ENCODE data around the gene CRHR2.

The CRHR2 gene

GRCh38 chr7:30617359-30617758, 64.9 kb downstream of the CRHR2 start:
- Histone ChIP-seq H3K4me1 (ENCODE audit: insufficient read depth, insufficient read length) (no peaks in the 10 kb centered on the region), H3K9ac (ENCODE audit: insufficient read length, low read depth) (no peak overlapping the region), H3K4me3 (ENCODE audit: insufficient read length, low read depth) (no peak overlapping the region), H3K27me3 (ENCODE audit: insufficient read depth, insufficient read length) (no peaks in the 10 kb centered on the region), H3K9me3 (ENCODE audit: insufficient read depth, low read length) (no peaks in the 10 kb centered on the region), H3K36me3 (ENCODE audit: insufficient read depth, insufficient read length, low read length) (peaks cover 96% of the 10 kb centered on the region)
- no peak for TF ChIP-seq SUZ12 (IDR thresholded peaks at IDR 0.05; ENCODE audit: extremely low read depth, insufficient read depth, insufficient read length)
- TF ChIP-seq ZNF274 (IDR thresholded peaks at IDR 0.05; ENCODE audit: low read depth, low read length) = no peak
- no peak for TF ChIP-seq YY1 (IDR thresholded peaks at IDR 0.05; ENCODE audit: insufficient read depth, insufficient read length)
- DNase-seq (ENCODE audit: low read depth, low spot score) = no peak

- no peak for TF ChIP-seq ZNF274 (IDR thresholded peaks at IDR 0.05; ENCODE audit: low read depth, low read length)
- no peak for TF ChIP-seq YY1 (IDR thresholded peaks at IDR 0.05; ENCODE audit: insufficient read depth, insufficient read length)
- TF ChIP-seq SUZ12 (IDR thresholded peaks at IDR 0.05; ENCODE audit: extremely low read depth, insufficient read depth, insufficient read length) = no peak
- peaks cover 93% of the 10 kb centered on the region for H3K36me3 ChIP-seq (ENCODE audit: insufficient read depth, insufficient read length, low read length)
Observed at GRCh38 chr7:30616318-30616717, 65.9 kb downstream of the CRHR2 start.

DNA sequence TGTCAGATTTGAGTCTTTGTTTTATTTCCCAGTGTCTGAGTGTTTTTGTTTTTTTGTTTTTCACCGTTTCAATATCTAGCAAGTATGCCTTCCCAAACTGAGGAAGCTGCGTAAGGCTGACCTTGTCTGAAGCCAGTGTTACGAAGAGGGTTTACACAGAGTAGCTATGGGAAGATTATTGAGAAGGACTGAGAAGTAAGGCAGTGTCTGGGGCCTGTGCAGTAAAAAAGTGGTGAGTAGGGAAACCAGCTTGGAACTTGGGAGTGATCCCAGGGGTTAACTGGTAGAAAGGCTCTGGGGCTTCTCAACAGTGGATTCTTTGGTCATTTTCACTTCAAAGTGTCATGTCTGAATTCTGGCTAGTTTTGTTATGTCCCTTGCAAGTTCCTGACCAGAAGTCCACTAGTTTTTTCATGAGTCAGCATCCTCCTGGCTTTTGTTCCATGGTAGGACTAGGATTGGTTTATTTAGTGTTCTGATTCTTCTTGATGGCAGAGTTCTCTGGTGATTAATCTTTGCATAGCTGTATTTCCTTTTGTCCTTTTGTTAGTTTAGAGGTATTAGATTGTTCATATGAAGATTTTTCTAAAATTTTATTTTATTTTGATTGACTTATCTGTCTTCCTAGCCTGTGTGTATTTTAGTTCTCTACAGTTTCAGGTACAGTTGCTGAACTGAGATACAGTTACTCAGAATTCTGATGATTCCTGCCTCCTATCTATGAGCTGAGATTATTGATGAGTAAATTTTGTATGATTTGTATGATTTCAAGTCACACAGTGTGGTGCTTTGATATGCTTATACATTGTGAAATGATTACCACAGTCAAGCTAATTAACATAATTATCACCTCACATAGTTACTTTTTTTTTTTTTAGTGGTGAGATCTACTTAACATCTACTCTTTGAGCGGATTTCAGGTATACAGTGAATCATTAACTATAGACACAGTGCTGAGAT, 68.6 kb downstream of the CRHR2 start:
- DNase-seq (ENCODE audit: low read depth, low spot score) = no peak
- H3K4me1 ChIP-seq (ENCODE audit: insufficient read depth, insufficient read length) = no peaks in the 10 kb centered on the region
- TF ChIP-seq SUZ12 (IDR thresholded peaks at IDR 0.05; ENCODE audit: extremely low read depth, insufficient read depth, insufficient read length) (no peak), YY1 (IDR thresholded peaks at IDR 0.05; ENCODE audit: insufficient read depth, insufficient read length) (no peak), ZNF274 (IDR thresholded peaks at IDR 0.05; ENCODE audit: low read depth, low read length) (no peak)

More at GRCh38 chr7:30616318-30616717, 65.9 kb downstream of the CRHR2 start:
- Histone ChIP-seq H3K9me3 (ENCODE audit: insufficient read depth, low read length) (no peaks in the 10 kb centered on the region), H3K4me1 (ENCODE audit: insufficient read depth, insufficient read length) (no peaks in the 10 kb centered on the region), H3K9ac (ENCODE audit: insufficient read length, low read depth) (no peak overlapping the region), H3K27me3 (ENCODE audit: insufficient read depth, insufficient read length) (no peaks in the 10 kb centered on the region), H3K4me3 (ENCODE audit: insufficient read length, low read depth) (no peak overlapping the region)
- DNase-seq (ENCODE audit: low read depth, low spot score) = no peak

GRCh38 chr7:30612658-30613265, 69.5 kb downstream of the CRHR2 start:
- H3K27me3 ChIP-seq (ENCODE audit: insufficient read depth, insufficient read length) = no peaks in the 10 kb centered on the region
- no peak for TF ChIP-seq ZNF274 (IDR thresholded peaks at IDR 0.05; ENCODE audit: low read depth, low read length)
- no peak for TF ChIP-seq SUZ12 (IDR thresholded peaks at IDR 0.05; ENCODE audit: extremely low read depth, insufficient read depth, insufficient read length)
- no peak for TF ChIP-seq YY1 (IDR thresholded peaks at IDR 0.05; ENCODE audit: insufficient read depth, insufficient read length)
- DNase-seq (ENCODE audit: low read depth, low spot score) = no peak
- H3K4me1 ChIP-seq (ENCODE audit: insufficient read depth, insufficient read length) = no peaks in the 10 kb centered on the region
- no peak overlapping the region for H3K9ac ChIP-seq (ENCODE audit: insufficient read length, low read depth)
- H3K36me3 ChIP-seq (ENCODE audit: insufficient read depth, insufficient read length, low read length) = peaks cover 94% of the 10 kb centered on the region
- H3K4me3 ChIP-seq (ENCODE audit: insufficient read length, low read depth) = no peak overlapping the region
- H3K9me3 ChIP-seq (ENCODE audit: insufficient read depth, low read length) = no peaks in the 10 kb centered on the region

More for the DNA sequence above, 68.6 kb downstream of the CRHR2 start:
- no peaks in the 10 kb centered on the region for H3K27me3 ChIP-seq (ENCODE audit: insufficient read depth, insufficient read length)
- H3K4me3 ChIP-seq (ENCODE audit: insufficient read length, low read depth) = no peak overlapping the region
- H3K9me3 ChIP-seq (ENCODE audit: insufficient read depth, low read length) = no peaks in the 10 kb centered on the region
- H3K9ac ChIP-seq (ENCODE audit: insufficient read length, low read depth) = no peak overlapping the region
- H3K36me3 ChIP-seq (ENCODE audit: insufficient read depth, insufficient read length, low read length) = peaks cover 95% of the 10 kb centered on the region

GRCh38 chr7:30605832-30606231, 76.4 kb downstream of the CRHR2 start:
- Histone ChIP-seq H3K9me3 (ENCODE audit: insufficient read depth, low read length) (no peaks in the 10 kb centered on the region), H3K9ac (ENCODE audit: insufficient read length, low read depth) (no peak overlapping the region), H3K4me1 (ENCODE audit: insufficient read depth, insufficient read length) (no peaks in the 10 kb centered on the region), H3K36me3 (ENCODE audit: insufficient read depth, insufficient read length, low read length) (peaks cover 85% of the 10 kb centered on the region), H3K27me3 (ENCODE audit: insufficient read depth, insufficient read length) (no peaks in the 10 kb centered on the region), H3K4me3 (ENCODE audit: insufficient read length, low read depth) (no peak overlapping the region)
- TF ChIP-seq YY1 (IDR thresholded peaks at IDR 0.05; ENCODE audit: insufficient read depth, insufficient read length) = no peak
- no peak for TF ChIP-seq ZNF274 (IDR thresholded peaks at IDR 0.05; ENCODE audit: low read depth, low read length)
- no peak for TF ChIP-seq SUZ12 (IDR thresholded peaks at IDR 0.05; ENCODE audit: extremely low read depth, insufficient read depth, insufficient read length)
- no peak for DNase-seq (ENCODE audit: low read depth, low spot score)

DNA sequence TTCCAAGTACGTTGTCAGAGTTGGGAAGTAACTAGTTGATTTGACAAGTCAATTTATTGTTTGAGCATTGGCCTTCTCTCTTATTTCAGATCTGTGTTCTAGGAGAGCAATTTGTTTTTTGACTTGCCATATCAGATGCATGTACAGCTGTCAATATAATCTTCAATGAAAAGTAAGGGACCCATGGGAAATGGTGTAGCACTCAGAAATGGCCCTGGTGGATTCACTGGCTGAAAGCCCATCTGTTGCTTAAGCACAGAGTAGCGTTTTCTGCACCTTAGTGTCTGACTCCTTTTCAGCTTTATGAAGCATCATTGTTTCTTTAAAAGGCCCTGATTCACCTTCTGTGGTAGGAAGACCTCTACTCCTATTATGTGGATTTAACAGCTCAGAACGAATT, 77.4 kb downstream of the CRHR2 start:
- TF ChIP-seq ZNF274 (IDR thresholded peaks at IDR 0.05; ENCODE audit: low read depth, low read length) (no peak), YY1 (IDR thresholded peaks at IDR 0.05; ENCODE audit: insufficient read depth, insufficient read length) (no peak), SUZ12 (IDR thresholded peaks at IDR 0.05; ENCODE audit: extremely low read depth, insufficient read depth, insufficient read length) (no peak)
- no peak overlapping the region for H3K4me3 ChIP-seq (ENCODE audit: insufficient read length, low read depth)
- no peaks in the 10 kb centered on the region for H3K4me1 ChIP-seq (ENCODE audit: insufficient read depth, insufficient read length)
- DNase-seq (ENCODE audit: low read depth, low spot score) = no peak
- no peak overlapping the region for H3K9ac ChIP-seq (ENCODE audit: insufficient read length, low read depth)
- H3K36me3 ChIP-seq (ENCODE audit: insufficient read depth, insufficient read length, low read length) = peaks cover 85% of the 10 kb centered on the region
- H3K9me3 ChIP-seq (ENCODE audit: insufficient read depth, low read length) = no peaks in the 10 kb centered on the region
- no peaks in the 10 kb centered on the region for H3K27me3 ChIP-seq (ENCODE audit: insufficient read depth, insufficient read length)
